ENCODE data around the gene C3orf49. TPM values are rescaled to one million over a fixed set of nuclear protein-coding genes. Genes with fewer than 3 reads are reported as not detected.

Gene C3orf49
- total RNA-seq, 4 donors from 2014 or later, result not detected

GRCh38 chr3:63891518-63891917, 72.4 kb downstream of the C3orf49 start:
- Histone ChIP-seq H3K9me3 (no peaks in the 10 kb centered on the region), H3K4me3 (no peak overlapping the region), H3K27ac (no peak overlapping the region), H3K36me3 (no peaks in the 10 kb centered on the region), H3K4me1 (peaks cover 0 to 21% (median 2%) of the 10 kb centered on the region in 4 donors), H3K27me3 (no peaks in the 10 kb centered on the region)
- DNase-seq, result no peak
- TF ChIP-seq POLR2A (IDR thresholded peaks at IDR 0.05) (no peak), POLR2AphosphoS5 (IDR thresholded peaks at IDR 0.05) (no peak)
- 90 to 100% methylated on average over 2 to 5 of the region's 5 CpGs for WGBS, 2 donors (ENCODE audit: low coverage in 1 of 2)
- intact Hi-C loops (cut with DNase I; ENCODE audit: low total_unique reads) (loop anchor here (5.0 kb wide), 1 partner anchor 231 kb away; no protein-coding TSS in a partner anchor), in situ Hi-C loops (cut with MboI; ENCODE audit: low pct_ligation_motif_present in 1 of 4, low pct_unique_long_range_greater_than_20kb in 1 of 4, low sequenced_read_pairs in 3 of 4) (no loop called here)

GRCh38 chr3:63892773-63893352, 73.8 kb downstream of the C3orf49 start:
- WGBS, 2 donors (ENCODE audit: low coverage in 1 of 2), result 86 to 100% methylated on average over 1 of the region's 1 CpG

DNA sequence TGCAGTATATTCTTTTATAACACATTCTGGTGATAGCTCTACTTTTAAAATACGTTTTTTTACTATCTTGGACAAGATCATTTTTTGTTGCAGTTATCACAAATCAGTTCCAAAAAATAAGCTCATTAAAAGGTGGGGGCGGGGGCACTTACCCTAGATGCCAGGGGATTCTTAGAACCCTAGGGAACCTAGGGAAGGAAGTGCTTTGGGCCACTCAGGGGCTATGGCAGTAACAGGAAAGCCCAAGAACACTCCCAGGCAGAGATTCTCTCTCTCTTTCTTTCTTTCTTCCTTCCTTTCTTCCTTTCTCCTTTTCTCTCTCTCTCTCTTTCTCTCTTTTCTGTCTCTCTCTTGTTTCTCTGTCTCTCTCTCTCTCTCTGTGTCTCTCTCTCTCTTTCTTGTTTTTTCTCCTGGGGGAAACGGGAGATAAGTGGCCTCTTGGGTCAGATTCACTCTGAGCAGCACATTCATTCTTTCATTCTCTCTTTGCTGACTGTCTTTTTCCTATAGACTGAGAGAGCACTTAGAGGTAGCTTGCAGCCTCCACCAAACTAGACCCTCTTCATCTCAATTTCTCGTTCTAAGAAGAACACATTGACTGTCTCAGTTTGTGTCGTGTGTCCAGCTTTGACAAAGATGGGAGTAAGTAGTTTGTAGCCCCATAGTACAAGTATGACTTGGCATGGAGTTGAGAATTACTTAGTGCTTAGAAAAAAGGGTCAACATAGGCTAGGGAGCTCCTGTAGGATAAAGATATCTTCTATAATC, 76.5 kb downstream of the C3orf49 start:
- H3K4me3 ChIP-seq, result no peak overlapping the region
- H3K27me3 ChIP-seq, result no peaks in the 10 kb centered on the region
- H3K36me3 ChIP-seq, result peaks cover 0 to 9% (median 2%) of the 10 kb centered on the region in 4 donors
- in situ Hi-C loops (cut with MboI; ENCODE audit: low pct_ligation_motif_present in 1 of 4, low pct_unique_long_range_greater_than_20kb in 1 of 4, low sequenced_read_pairs in 3 of 4) (no loop called here), intact Hi-C loops (cut with DNase I; ENCODE audit: low total_unique reads) (no loop called here)
- 77 to 78% methylated on average over 5 of the region's 5 CpGs for WGBS, 2 donors (ENCODE audit: low coverage in 1 of 2)
- no peak for DNase-seq
- no peak for TF ChIP-seq CTCF (IDR thresholded peaks at IDR 0.05)
- TF ChIP-seq POLR2AphosphoS5 (IDR thresholded peaks at IDR 0.05), result no peak
- no peak for TF ChIP-seq POLR2A (IDR thresholded peaks at IDR 0.05)
- TF ChIP-seq EP300 (IDR thresholded peaks at IDR 0.05; ENCODE audit: low read depth), result no peak
- H3K4me1 ChIP-seq, result peaks cover 0 to 17% (median 4%) of the 10 kb centered on the region in 4 donors
- no peaks in the 10 kb centered on the region for H3K9me3 ChIP-seq
- no peak overlapping the region for H3K27ac ChIP-seq

More at GRCh38 chr3:63892773-63893352, 73.8 kb downstream of the C3orf49 start:
- no peaks in the 10 kb centered on the region for H3K27me3 ChIP-seq
- H3K4me1 ChIP-seq, result peaks cover 0 to 17% (median 4%) of the 10 kb centered on the region in 4 donors
- no peak for TF ChIP-seq POLR2A (IDR thresholded peaks at IDR 0.05)
- no peak overlapping the region for H3K4me3 ChIP-seq
- no peaks in the 10 kb centered on the region for H3K36me3 ChIP-seq
- DNase-seq, result no peak
- no peaks in the 10 kb centered on the region for H3K9me3 ChIP-seq
- intact Hi-C loops (cut with DNase I; ENCODE audit: low total_unique reads), result loop anchor here (5.0 kb wide), 1 partner anchor 229 kb away; no protein-coding TSS in a partner anchor
- in situ Hi-C loops (cut with MboI; ENCODE audit: low pct_ligation_motif_present in 1 of 4, low pct_unique_long_range_greater_than_20kb in 1 of 4, low sequenced_read_pairs in 3 of 4), result no loop called here
- H3K27ac ChIP-seq, result no peak overlapping the region

- DNase-seq, result no peak
- intact Hi-C loops (cut with DNase I; ENCODE audit: low total_unique reads) (no loop called here), in situ Hi-C loops (cut with MboI; ENCODE audit: low pct_ligation_motif_present in 1 of 4, low pct_unique_long_range_greater_than_20kb in 1 of 4, low sequenced_read_pairs in 3 of 4) (no loop called here)
- Histone ChIP-seq H3K27me3 (no peaks in the 10 kb centered on the region), H3K9me3 (no peaks in the 10 kb centered on the region), H3K4me1 (peaks cover 0 to 17% (median 4%) of the 10 kb centered on the region in 4 donors), H3K36me3 (peaks cover 0 to 9% (median 2%) of the 10 kb centered on the region in 4 donors), H3K4me3 (no peak overlapping the region), H3K27ac (no peak overlapping the region)
- WGBS, 2 donors (ENCODE audit: low coverage in 1 of 2), result 45 to 50% methylated on average over 1 of the region's 1 CpG
- TF ChIP-seq CTCF (IDR thresholded peaks at IDR 0.05) (no peak), POLR2A (IDR thresholded peaks at IDR 0.05) (no peak), EP300 (IDR thresholded peaks at IDR 0.05; ENCODE audit: low read depth) (no peak), POLR2AphosphoS5 (IDR thresholded peaks at IDR 0.05) (no peak)
These were observed 77.4 kb downstream of the C3orf49 start for GRCh38 chr3:63896332-63897030.

Other genes starting within 250 kb of the C3orf49 start
- not detected for gene SNTN, start 166.6 kb upstream of the C3orf49 start, total RNA-seq
- 10 to 100 TPM in 3 of 4 donors, 1 to 10 TPM in 1; 5.2 to 54.5 (median 40.8) TPM for gene THOC7, start 44.5 kb downstream of the C3orf49 start, total RNA-seq
- 100 to 1,000 TPM in 1 of 4 donors, 10 to 100 TPM in 3; 44.8 to 113 (median 51.0) TPM for gene ATXN7, start 44.6 kb downstream of the C3orf49 start, total RNA-seq
- gene SCAANT1, start 93.1 kb downstream of the C3orf49 start, total RNA-seq, result not detected
- gene PSMD6, start 204.2 kb downstream of the C3orf49 start, total RNA-seq, result 10 to 100 TPM; 18.3 to 66.6 (median 47.8) TPM

All from transverse colon (tissue), 4 donors.